Measurements from ENCODE around the gene DEDD.

The DEDD gene

DNA sequence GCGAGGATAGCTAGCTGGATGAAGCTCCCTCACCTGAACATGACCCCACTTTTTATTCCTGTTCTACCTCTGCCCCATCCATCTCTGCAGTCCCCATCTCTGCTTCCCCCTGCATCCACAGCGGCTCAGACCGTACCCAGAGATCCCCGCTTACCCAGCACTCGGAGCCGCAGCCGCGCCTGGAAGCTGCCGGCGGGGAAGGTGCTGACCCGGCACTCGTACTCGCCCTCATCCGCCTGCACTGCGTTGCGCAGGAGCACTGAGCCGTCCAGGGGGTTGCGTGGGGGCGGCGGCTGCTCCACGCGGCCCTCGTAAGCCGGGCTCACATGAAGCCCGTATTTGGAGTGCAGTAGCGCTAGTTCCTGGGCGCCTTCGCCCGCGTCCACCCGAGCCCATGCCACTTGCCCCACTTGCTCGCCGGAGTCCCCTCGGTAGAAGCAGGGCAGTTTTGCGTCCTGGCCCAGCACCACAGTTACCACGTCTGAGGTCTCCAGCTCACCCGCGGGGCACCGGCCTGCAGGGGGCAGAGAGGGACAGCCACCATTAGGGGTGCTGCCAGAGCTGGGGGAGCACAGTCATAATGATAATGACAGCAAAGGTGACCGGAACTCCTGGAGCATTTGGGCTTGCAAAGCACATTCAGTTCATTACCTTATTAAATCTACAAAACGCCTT is 52.9 kb downstream of the DEDD start:
- Histone ChIP-seq H3K27ac (ENCODE audit: poor library complexity, severe bottlenecking) (no peak overlapping the region), H3K9me3 (ENCODE audit: severe bottlenecking) (no peaks in the 10 kb centered on the region), H3K4me1 (ENCODE audit: insufficient read depth, poor library complexity, severe bottlenecking) (peaks cover 44% of the 10 kb centered on the region), H3K4me3 (ENCODE audit: severe bottlenecking) (no peak overlapping the region), H3K27me3 (ENCODE audit: insufficient read depth, poor library complexity, severe bottlenecking) (no peaks in the 10 kb centered on the region), H3K36me3 (ENCODE audit: low read depth) (no peaks in the 10 kb centered on the region)
- ATAC-seq (ENCODE audit: low read depth) (no peak), DNase-seq (ENCODE audit: low spot score) (no peak)
- TF ChIP-seq, protein P1, sequence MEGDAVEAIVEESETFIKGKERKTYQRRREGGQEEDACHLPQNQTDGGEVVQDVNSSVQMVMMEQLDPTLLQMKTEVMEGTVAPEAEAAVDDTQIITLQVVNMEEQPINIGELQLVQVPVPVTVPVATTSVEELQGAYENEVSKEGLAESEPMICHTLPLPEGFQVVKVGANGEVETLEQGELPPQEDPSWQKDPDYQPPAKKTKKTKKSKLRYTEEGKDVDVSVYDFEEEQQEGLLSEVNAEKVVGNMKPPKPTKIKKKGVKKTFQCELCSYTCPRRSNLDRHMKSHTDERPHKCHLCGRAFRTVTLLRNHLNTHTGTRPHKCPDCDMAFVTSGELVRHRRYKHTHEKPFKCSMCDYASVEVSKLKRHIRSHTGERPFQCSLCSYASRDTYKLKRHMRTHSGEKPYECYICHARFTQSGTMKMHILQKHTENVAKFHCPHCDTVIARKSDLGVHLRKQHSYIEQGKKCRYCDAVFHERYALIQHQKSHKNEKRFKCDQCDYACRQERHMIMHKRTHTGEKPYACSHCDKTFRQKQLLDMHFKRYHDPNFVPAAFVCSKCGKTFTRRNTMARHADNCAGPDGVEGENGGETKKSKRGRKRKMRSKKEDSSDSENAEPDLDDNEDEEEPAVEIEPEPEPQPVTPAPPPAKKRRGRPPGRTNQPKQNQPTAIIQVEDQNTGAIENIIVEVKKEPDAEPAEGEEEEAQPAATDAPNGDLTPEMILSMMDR (IDR thresholded peaks at IDR 0.05; ENCODE audit: poor library complexity, severe bottlenecking): no peak

DNA sequence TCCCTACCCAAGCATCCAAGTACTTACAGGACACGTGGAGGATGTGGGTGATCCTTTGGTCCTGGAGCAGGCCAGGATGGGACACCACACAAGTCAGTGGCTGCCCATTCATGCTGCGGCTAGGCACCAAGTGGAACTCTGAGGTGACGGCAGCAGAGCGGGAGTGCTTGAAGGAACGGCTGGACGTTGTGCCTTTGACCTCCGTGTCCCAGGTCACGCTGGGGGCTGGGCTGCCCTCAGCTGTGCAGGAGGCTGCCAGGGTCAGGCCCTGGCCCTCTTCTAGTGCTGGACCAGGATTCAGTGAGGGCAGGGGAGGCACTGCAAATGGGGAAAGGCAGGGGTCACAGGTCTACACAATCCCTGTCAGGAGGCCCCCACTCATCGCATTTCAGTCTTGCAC is 55.0 kb downstream of the DEDD start:
- TF ChIP-seq, protein P1 (IDR thresholded peaks at IDR 0.05; ENCODE audit: poor library complexity, severe bottlenecking): no peak

DNA sequence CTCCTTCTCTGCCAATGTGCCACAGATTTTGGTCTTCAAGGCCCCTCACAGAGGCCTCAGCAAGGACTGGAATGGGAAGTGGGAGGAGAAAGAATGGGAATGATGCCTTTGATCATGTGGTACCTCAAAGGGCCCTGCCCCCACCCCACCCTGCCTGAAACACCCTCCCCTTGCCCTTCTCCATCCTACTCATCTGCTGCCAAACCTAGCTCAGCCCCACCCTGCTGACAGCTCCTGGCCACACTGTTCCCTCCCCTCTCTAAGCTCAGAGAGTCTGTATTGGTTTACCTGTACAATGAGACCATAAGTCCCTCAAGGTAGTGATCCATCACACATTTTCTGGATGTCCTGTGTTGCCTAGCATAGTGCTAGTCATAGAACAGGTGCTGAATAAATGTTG is 56.1 kb downstream of the DEDD start:
- ATAC-seq (ENCODE audit: low read depth): 0 out of 3 replicates have a peak, but pooled peaks have one; percentile 4
- H3K27ac ChIP-seq (ENCODE audit: poor library complexity, severe bottlenecking): no peak overlapping the region
- no peaks in the 10 kb centered on the region for H3K27me3 ChIP-seq (ENCODE audit: insufficient read depth, poor library complexity, severe bottlenecking)
- no peak overlapping the region for H3K4me3 ChIP-seq (ENCODE audit: severe bottlenecking)
- H3K36me3 ChIP-seq (ENCODE audit: low read depth): no peaks in the 10 kb centered on the region
- TF ChIP-seq, protein P1 (IDR thresholded peaks at IDR 0.05; ENCODE audit: poor library complexity, severe bottlenecking): no peak
- no peak for DNase-seq (ENCODE audit: low spot score)
- no peaks in the 10 kb centered on the region for H3K9me3 ChIP-seq (ENCODE audit: severe bottlenecking)
- peaks cover 34% of the 10 kb centered on the region for H3K4me1 ChIP-seq (ENCODE audit: insufficient read depth, poor library complexity, severe bottlenecking)

More for the DNA sequence above, 55.0 kb downstream of the DEDD start:
- Histone ChIP-seq H3K4me1 (ENCODE audit: insufficient read depth, poor library complexity, severe bottlenecking) (peaks cover 34% of the 10 kb centered on the region), H3K27ac (ENCODE audit: poor library complexity, severe bottlenecking) (no peak overlapping the region), H3K9me3 (ENCODE audit: severe bottlenecking) (no peaks in the 10 kb centered on the region), H3K27me3 (ENCODE audit: insufficient read depth, poor library complexity, severe bottlenecking) (no peaks in the 10 kb centered on the region), H3K36me3 (ENCODE audit: low read depth) (no peaks in the 10 kb centered on the region), H3K4me3 (ENCODE audit: severe bottlenecking) (no peak overlapping the region)
- DNase-seq (ENCODE audit: low spot score) (no peak), ATAC-seq (ENCODE audit: low read depth) (no peak)

DNA sequence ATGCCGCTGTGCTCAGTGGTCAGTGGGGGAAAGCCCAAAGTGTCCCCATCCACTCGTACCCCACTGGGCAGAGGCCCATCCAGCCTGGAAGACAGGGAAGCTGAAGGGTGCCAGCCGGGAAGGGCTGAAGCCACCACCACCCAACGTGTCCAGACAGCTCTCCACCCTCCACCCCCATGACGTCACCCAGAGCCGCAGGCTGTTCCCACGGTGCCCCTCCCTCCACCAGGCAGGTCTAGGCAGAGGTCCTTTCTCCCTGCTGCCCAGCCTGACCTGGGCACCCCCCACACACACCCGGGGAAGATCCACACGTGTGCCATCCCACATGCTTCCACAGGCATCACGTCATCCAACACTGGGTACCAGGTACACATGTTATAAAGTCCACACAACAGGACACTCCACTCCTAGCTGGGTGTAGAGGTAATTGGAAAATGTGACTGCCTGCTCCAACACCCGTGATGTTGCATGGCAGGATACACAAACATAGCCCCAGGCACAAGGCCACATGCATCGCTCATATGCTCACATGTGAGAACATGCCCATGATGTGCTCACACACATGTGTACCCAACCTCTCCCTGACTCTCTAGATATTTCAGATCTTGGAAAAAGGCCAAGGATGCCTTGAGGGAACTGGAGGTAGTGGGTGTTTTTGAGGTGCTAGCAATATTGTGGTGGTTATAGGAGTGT is 57.6 kb downstream of the DEDD start:
- DNase-seq (ENCODE audit: low spot score) (peak; percentile 92), ATAC-seq (ENCODE audit: low read depth) (peak; percentile 78)
- no peaks in the 10 kb centered on the region for H3K27me3 ChIP-seq (ENCODE audit: insufficient read depth, poor library complexity, severe bottlenecking)
- H3K27ac ChIP-seq (ENCODE audit: poor library complexity, severe bottlenecking): peak overlapping the region; percentile 54
- H3K9me3 ChIP-seq (ENCODE audit: severe bottlenecking): no peaks in the 10 kb centered on the region
- H3K4me3 ChIP-seq (ENCODE audit: severe bottlenecking): peak overlapping the region; percentile 8
- no peaks in the 10 kb centered on the region for H3K36me3 ChIP-seq (ENCODE audit: low read depth)
- H3K4me1 ChIP-seq (ENCODE audit: insufficient read depth, poor library complexity, severe bottlenecking): peaks cover 23% of the 10 kb centered on the region
- TF ChIP-seq, protein P1 (IDR thresholded peaks at IDR 0.05; ENCODE audit: poor library complexity, severe bottlenecking): no peak

Data from RWPE2 (cell line).